Panc1 (cell line): ENCODE data around the gene TREML4.

ENCODE experiments used
- CTCF ChIP-seq: fragments of 450-650 bp; IDR thresholded peaks from 2 replicates; pipeline ENCODE4 v1.5.1; 2017; ENCODE audit warnings: mild to moderate bottlenecking
- POLR2AphosphoS5 ChIP-seq: IDR thresholded peaks from 2 replicates; pipeline ENCODE4 v1.6.1; 2012; ENCODE audit warnings: mild to moderate bottlenecking, low read depth, low read length, moderate library complexity
- REST ChIP-seq, 2 experiments: IDR thresholded peaks; 2 replicates each; pipeline ENCODE4 v1.6.1; 2011 to 2012; ENCODE audit warnings: low read depth in 2 of 2, control low read depth in 1 of 2, low read length in 1 of 2, mild to moderate bottlenecking in 1 of 2, moderate library complexity in 1 of 2; ENCODE audit not compliant: insufficient read depth in 1 of 2

- TF ChIP-seq CTCF (no peak), POLR2AphosphoS5 (no peak), REST (IDR thresholded peaks at IDR 0.05; ENCODE audit: insufficient read depth in 1 of 2, low read depth in 2 of 2, low read length in 1 of 2) (no peak)
Measured at GRCh38 chr6:41224800-41225199, 3.3 kb upstream of the TREML4 start.
